HG03469 (cell line): ENCODE results near the gene C14orf93.
"Not testable (repeated sequence)": the region's sequence is repeated elsewhere in the genome, so short reads cannot be mapped to it uniquely, and the experiment has no call there.

Experiments used
- ATAC-seq: cut with Tn5 transposase; IDR thresholded peaks from one replicate; pipeline ENCODE4 v1.9.1; 2021; ENCODE audit warnings: mild to moderate bottlenecking, moderate library complexity, moderate number of reproducible peaks; ENCODE audit not compliant: unreplicated experiment

Gene C14orf93

GRCh38 chr14:22977434-22977683 lies 32.6 kb downstream of the C14orf93 start:
- no peak for ATAC-seq

GRCh38 chr14:22976620-22977433 lies 33.1 kb downstream of the C14orf93 start:
- no peak for ATAC-seq

- ATAC-seq: no peak
Observed at GRCh38 chr14:22974530-22975313, 35.2 kb downstream of the C14orf93 start.

GRCh38 chr14:22973217-22974032 lies 36.5 kb downstream of the C14orf93 start:
- ATAC-seq: no peak

GRCh38 chr14:22972313-22972930 lies 37.5 kb downstream of the C14orf93 start:
- ATAC-seq: no peak

- no peak for ATAC-seq
Observed at GRCh38 chr14:22971152-22971551, 38.8 kb downstream of the C14orf93 start.

GRCh38 chr14:22966783-22967269 lies 43.1 kb downstream of the C14orf93 start:
- no peak for ATAC-seq

GRCh38 chr14:22965916-22966782 lies 43.8 kb downstream of the C14orf93 start:
- ATAC-seq: not testable (repeated sequence)

GRCh38 chr14:22962061-22962676 lies 47.8 kb downstream of the C14orf93 start:
- no peak for ATAC-seq

GRCh38 chr14:22955702-22956569 lies 54.0 kb downstream of the C14orf93 start:
- no peak for ATAC-seq

- ATAC-seq: no peak
Observed at GRCh38 chr14:22952418-22952817, 57.5 kb downstream of the C14orf93 start.

- ATAC-seq: not testable (repeated sequence)
Observed at GRCh38 chr14:22951795-22952194, 58.1 kb downstream of the C14orf93 start.

GRCh38 chr14:22945642-22946041 lies 64.3 kb downstream of the C14orf93 start:
- ATAC-seq: no peak

- ATAC-seq: no peak
Observed at GRCh38 chr14:22939684-22940083, 70.3 kb downstream of the C14orf93 start.
